WTC11 (cell line): ENCODE results near the gene KLHDC9. TPM values are rescaled to one million over a fixed set of nuclear protein-coding genes. Genes with fewer than 3 reads are reported as not detected.

Experiments
- ATAC-seq: fragments of 200-7000 bp; cut with Tn5 transposase; 2 replicates; pipeline ENCODE4 v1.10.0; 2021; ENCODE audit warnings: mild to moderate bottlenecking, moderate library complexity
- CTCF ChIA-PET: fragments of 300-600 bp; sonication (Branson Sonifier 250); formaldehyde crosslinking; loops from one replicate; lab custom pipeline; 2021; ENCODE audit warnings: antibody characterized with exemption; lab: Charles Lee
- POLR2A ChIA-PET: fragments of 350-600 bp; sonication (Branson Sonifier 250); formaldehyde crosslinking; loops from one replicate; lab custom pipeline; 2021; ENCODE audit warnings: antibody characterized with exemption; lab: Charles Lee
- DNase-seq: peaks from one replicate; pipeline ENCODE4 v3.0.0; 2021; ENCODE audit warnings: low spot score
- H3K27ac Mint-ChIP-seq: 2 replicates; pipeline ENCODE4 v1.8.0; 2021; ENCODE audit warnings: mixed read lengths
- H3K27me3 Mint-ChIP-seq: 2 replicates; pipeline ENCODE4 v1.8.0; 2021; ENCODE audit warnings: low read depth, mild to moderate bottlenecking, moderate library complexity, mixed read lengths
- H3K36me3 Mint-ChIP-seq: 2 replicates; pipeline ENCODE4 v1.8.0; 2021; ENCODE audit warnings: mixed read lengths
- H3K4me1 Mint-ChIP-seq: 2 replicates; pipeline ENCODE4 v1.8.0; 2022; ENCODE audit warnings: mixed read lengths
- H3K4me3 Mint-ChIP-seq: 2 replicates; pipeline ENCODE4 v1.8.0; 2021; ENCODE audit warnings: mild to moderate bottlenecking, moderate library complexity, mixed read lengths
- H3K9me3 Mint-ChIP-seq: 2 replicates; pipeline ENCODE4 v1.8.0; 2021; ENCODE audit warnings: mixed read lengths
- ATF6 ChIP-seq: sonication (generic); formaldehyde crosslinking; IDR thresholded peaks from 2 replicates; pipeline ENCODE4 v1.8.1; 2023; ENCODE audit warnings: mild to moderate bottlenecking, missing genetic modification reagents
- E2F1 ChIP-seq: sonication (generic); formaldehyde crosslinking; IDR thresholded peaks from 2 replicates; pipeline ENCODE4 v1.8.0; 2022; ENCODE audit warnings: mild to moderate bottlenecking, missing genetic modification reagents
- GTF2I ChIP-seq: fragments of 250-450 bp; sonication (Bioruptor Pico); conservative IDR thresholded peaks from 2 replicates; pipeline ENCODE4 v1.4.0; 2021; ENCODE audit warnings: mild to moderate bottlenecking
- HMGA2 ChIP-seq: fragments of 250-450 bp; sonication (Bioruptor Pico); IDR thresholded peaks from 2 replicates; pipeline ENCODE4 v1.4.0; 2021; ENCODE audit warnings: mild to moderate bottlenecking, moderate library complexity
- IRF1 ChIP-seq: sonication (generic); formaldehyde crosslinking; IDR thresholded peaks from 2 replicates; pipeline ENCODE4 v1.8.0; 2023; ENCODE audit warnings: missing genetic modification reagents
- IRF2 ChIP-seq: sonication (generic); formaldehyde crosslinking; IDR thresholded peaks from 2 replicates; pipeline ENCODE4 v1.8.0; 2022; ENCODE audit warnings: low read depth, missing genetic modification reagents, borderline replicate concordance
- KAT7 ChIP-seq: sonication (generic); formaldehyde crosslinking; IDR thresholded peaks from 2 replicates; pipeline ENCODE4 v1.8.1; 2023; ENCODE audit warnings: missing genetic modification reagents, mild to moderate bottlenecking, borderline replicate concordance
- NFE2L1 ChIP-seq: sonication (generic); formaldehyde crosslinking; IDR thresholded peaks from 2 replicates; pipeline ENCODE4 v1.8.1; 2023; ENCODE audit warnings: missing genetic modification reagents
- NR3C1 ChIP-seq: sonication (generic); formaldehyde crosslinking; conservative IDR thresholded peaks from 2 replicates; pipeline ENCODE4 v1.8.1; 2023; ENCODE audit warnings: low read depth, mild to moderate bottlenecking, missing genetic modification reagents
- RELA ChIP-seq: sonication (generic); formaldehyde crosslinking; IDR thresholded peaks from 2 replicates; pipeline ENCODE4 v1.8.1; 2022; ENCODE audit warnings: missing genetic modification reagents, mild to moderate bottlenecking, borderline replicate concordance
- TCF7 ChIP-seq: sonication (generic); formaldehyde crosslinking; IDR thresholded peaks from 2 replicates; pipeline ENCODE4 v1.8.0; 2022; ENCODE audit warnings: mild to moderate bottlenecking, low read depth, missing genetic modification reagents, moderate library complexity
- TEAD1 ChIP-seq: sonication (generic); formaldehyde crosslinking; IDR thresholded peaks from 2 replicates; pipeline ENCODE4 v1.8.0; 2022; ENCODE audit warnings: mild to moderate bottlenecking, missing genetic modification reagents
- ZBTB43 ChIP-seq: sonication (generic); formaldehyde crosslinking; IDR thresholded peaks from 2 replicates; pipeline ENCODE4 v1.8.1; 2023; ENCODE audit warnings: mild to moderate bottlenecking, missing genetic modification reagents
- ZMAT4 ChIP-seq: fragments of 250-450 bp; sonication (Bioruptor Pico); IDR thresholded peaks from 2 replicates; pipeline ENCODE4 v1.9.0; 2021; ENCODE audit warnings: mild to moderate bottlenecking
- total RNA-seq: library from RNA; stranded (reverse); gene quantifications from 3 replicates; pipeline ENCODE4 v1.2.3, GENCODE V29; 2021
- TF ChIP-seq, protein P1 (sequence below): sonication (generic); formaldehyde crosslinking; IDR thresholded peaks from 2 replicates; pipeline ENCODE4 v1.8.0; 2022; ENCODE audit warnings: mild to moderate bottlenecking, missing genetic modification reagents
- TF ChIP-seq, protein P2 (sequence below): fragments of 250-450 bp; sonication (Bioruptor Pico); IDR thresholded peaks from 2 replicates; pipeline ENCODE4 v1.9.0; 2021; ENCODE audit warnings: mild to moderate bottlenecking, borderline replicate concordance
- TF ChIP-seq, protein P3 (sequence below): fragments of 250-450 bp; sonication (Bioruptor Pico); IDR thresholded peaks from 2 replicates; pipeline ENCODE4 v1.8.0; 2021; ENCODE audit warnings: mild to moderate bottlenecking
- TF ChIP-seq, protein P4 (sequence below): fragments of 250-450 bp; sonication (Bioruptor Pico); IDR thresholded peaks from 2 replicates; pipeline ENCODE4 v2.1.2; 2022; ENCODE audit warnings: mild to moderate bottlenecking, moderate library complexity
- TF ChIP-seq, protein P5 (sequence below): sonication (generic); formaldehyde crosslinking; IDR thresholded peaks from 2 replicates; pipeline ENCODE4 v1.8.1; 2022; ENCODE audit warnings: low read depth, mild to moderate bottlenecking, moderate library complexity, missing genetic modification reagents, borderline replicate concordance

The KLHDC9 gene
- total RNA-seq, 1 experiment from 2014 or later = 5.8 TPM

GRCh38 chr1:161076410-161076809 lies 21.8 kb upstream of the KLHDC9 start:
- Mint-ChIP-seq H3K36me3 (no peaks in the 10 kb centered on the region), H3K4me3 (no peak overlapping the region)
- DNase-seq = no peak
- TF ChIP-seq HMGA2 (CRISPR knock-in tag) (no peak), NR3C1 (CRISPR knock-in tag) (no peak), IRF2 (CRISPR knock-in tag) (no peak), E2F1 (CRISPR knock-in tag) (no peak), RELA (CRISPR knock-in tag) (no peak), IRF1 (CRISPR knock-in tag) (no peak), ZBTB43 (CRISPR knock-in tag) (no peak), GTF2I (CRISPR knock-in tag) (no peak), ZMAT4 (no peak), KAT7 (CRISPR knock-in tag) (no peak)
- TF ChIP-seq, protein P1, sequence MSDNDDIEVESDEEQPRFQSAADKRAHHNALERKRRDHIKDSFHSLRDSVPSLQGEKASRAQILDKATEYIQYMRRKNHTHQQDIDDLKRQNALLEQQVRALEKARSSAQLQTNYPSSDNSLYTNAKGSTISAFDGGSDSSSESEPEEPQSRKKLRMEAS (CRISPR knock-in tag) = no peak
- TF ChIP-seq, protein P2, sequence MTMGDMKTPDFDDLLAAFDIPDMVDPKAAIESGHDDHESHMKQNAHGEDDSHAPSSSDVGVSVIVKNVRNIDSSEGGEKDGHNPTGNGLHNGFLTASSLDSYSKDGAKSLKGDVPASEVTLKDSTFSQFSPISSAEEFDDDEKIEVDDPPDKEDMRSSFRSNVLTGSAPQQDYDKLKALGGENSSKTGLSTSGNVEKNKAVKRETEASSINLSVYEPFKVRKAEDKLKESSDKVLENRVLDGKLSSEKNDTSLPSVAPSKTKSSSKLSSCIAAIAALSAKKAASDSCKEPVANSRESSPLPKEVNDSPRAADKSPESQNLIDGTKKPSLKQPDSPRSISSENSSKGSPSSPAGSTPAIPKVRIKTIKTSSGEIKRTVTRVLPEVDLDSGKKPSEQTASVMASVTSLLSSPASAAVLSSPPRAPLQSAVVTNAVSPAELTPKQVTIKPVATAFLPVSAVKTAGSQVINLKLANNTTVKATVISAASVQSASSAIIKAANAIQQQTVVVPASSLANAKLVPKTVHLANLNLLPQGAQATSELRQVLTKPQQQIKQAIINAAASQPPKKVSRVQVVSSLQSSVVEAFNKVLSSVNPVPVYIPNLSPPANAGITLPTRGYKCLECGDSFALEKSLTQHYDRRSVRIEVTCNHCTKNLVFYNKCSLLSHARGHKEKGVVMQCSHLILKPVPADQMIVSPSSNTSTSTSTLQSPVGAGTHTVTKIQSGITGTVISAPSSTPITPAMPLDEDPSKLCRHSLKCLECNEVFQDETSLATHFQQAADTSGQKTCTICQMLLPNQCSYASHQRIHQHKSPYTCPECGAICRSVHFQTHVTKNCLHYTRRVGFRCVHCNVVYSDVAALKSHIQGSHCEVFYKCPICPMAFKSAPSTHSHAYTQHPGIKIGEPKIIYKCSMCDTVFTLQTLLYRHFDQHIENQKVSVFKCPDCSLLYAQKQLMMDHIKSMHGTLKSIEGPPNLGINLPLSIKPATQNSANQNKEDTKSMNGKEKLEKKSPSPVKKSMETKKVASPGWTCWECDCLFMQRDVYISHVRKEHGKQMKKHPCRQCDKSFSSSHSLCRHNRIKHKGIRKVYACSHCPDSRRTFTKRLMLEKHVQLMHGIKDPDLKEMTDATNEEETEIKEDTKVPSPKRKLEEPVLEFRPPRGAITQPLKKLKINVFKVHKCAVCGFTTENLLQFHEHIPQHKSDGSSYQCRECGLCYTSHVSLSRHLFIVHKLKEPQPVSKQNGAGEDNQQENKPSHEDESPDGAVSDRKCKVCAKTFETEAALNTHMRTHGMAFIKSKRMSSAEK = no peak
- TF ChIP-seq, protein P3, sequence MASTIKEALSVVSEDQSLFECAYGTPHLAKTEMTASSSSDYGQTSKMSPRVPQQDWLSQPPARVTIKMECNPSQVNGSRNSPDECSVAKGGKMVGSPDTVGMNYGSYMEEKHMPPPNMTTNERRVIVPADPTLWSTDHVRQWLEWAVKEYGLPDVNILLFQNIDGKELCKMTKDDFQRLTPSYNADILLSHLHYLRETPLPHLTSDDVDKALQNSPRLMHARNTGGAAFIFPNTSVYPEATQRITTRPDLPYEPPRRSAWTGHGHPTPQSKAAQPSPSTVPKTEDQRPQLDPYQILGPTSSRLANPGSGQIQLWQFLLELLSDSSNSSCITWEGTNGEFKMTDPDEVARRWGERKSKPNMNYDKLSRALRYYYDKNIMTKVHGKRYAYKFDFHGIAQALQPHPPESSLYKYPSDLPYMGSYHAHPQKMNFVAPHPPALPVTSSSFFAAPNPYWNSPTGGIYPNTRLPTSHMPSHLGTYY = no peak
- TF ChIP-seq, all 79 proteins: peak for 0
- ChIA-PET CTCF (interaction anchor here (0.8 to 0.9 kb wide), 2 partner anchors 21 to 22 kb away, joined by 3 to 4 read pairs; no protein-coding TSS in a partner anchor), POLR2A (no interaction called here)
- no peak for ATAC-seq
- H3K4me1 Mint-ChIP-seq = peaks cover 21% of the 10 kb centered on the region
- H3K27me3 Mint-ChIP-seq = no peaks in the 10 kb centered on the region; the same call in 1 of the 2 replicates
- H3K9me3 Mint-ChIP-seq = no peaks in the 10 kb centered on the region
- no peak overlapping the region for H3K27ac Mint-ChIP-seq

GRCh38 chr1:161077426-161077825 lies 20.7 kb upstream of the KLHDC9 start:
- Mint-ChIP-seq H3K36me3 (no peaks in the 10 kb centered on the region), H3K27me3 (no peaks in the 10 kb centered on the region; the same call in 1 of the 2 replicates), H3K4me3 (no peak overlapping the region), H3K9me3 (no peaks in the 10 kb centered on the region), H3K27ac (no peak overlapping the region), H3K4me1 (peaks cover 21% of the 10 kb centered on the region)
- no peak for DNase-seq
- POLR2A ChIA-PET = no interaction called here
- TF ChIP-seq ATF6 (CRISPR knock-in tag) = no peak
- TF ChIP-seq NFE2L1 (CRISPR knock-in tag) = no peak
- TF ChIP-seq, protein P4, sequence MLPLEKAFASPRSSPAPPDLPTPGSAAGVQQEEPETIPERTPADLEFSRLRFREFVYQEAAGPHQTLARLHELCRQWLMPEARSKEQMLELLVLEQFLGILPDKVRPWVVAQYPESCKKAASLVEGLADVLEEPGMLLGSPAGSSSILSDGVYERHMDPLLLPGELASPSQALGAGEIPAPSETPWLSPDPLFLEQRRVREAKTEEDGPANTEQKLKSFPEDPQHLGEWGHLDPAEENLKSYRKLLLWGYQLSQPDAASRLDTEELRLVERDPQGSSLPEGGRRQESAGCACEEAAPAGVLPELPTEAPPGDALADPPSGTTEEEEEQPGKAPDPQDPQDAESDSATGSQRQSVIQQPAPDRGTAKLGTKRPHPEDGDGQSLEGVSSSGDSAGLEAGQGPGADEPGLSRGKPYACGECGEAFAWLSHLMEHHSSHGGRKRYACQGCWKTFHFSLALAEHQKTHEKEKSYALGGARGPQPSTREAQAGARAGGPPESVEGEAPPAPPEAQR = no peak
- TF ChIP-seq TCF7 = no peak
- TF ChIP-seq TEAD1 (CRISPR knock-in tag) = no peak
- TF ChIP-seq, protein P5, sequence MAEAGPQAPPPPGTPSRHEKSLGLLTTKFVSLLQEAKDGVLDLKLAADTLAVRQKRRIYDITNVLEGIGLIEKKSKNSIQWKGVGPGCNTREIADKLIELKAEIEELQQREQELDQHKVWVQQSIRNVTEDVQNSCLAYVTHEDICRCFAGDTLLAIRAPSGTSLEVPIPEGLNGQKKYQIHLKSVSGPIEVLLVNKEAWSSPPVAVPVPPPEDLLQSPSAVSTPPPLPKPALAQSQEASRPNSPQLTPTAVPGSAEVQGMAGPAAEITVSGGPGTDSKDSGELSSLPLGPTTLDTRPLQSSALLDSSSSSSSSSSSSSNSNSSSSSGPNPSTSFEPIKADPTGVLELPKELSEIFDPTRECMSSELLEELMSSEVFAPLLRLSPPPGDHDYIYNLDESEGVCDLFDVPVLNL (CRISPR knock-in tag) = no peak
- CTCF ChIA-PET = no interaction called here
- no peak for ATAC-seq
